HG02943 (cell line): ENCODE data around the gene OPCML.

Experiments
- ATAC-seq: cut with Tn5 transposase; IDR thresholded peaks from one replicate; pipeline ENCODE4 v1.9.1; 2021; ENCODE audit warnings: mild to moderate bottlenecking, low read depth, moderate library complexity; ENCODE audit not compliant: unreplicated experiment

Gene OPCML

GRCh38 chr11:132610791-132611190 lies 921.5 kb downstream of the OPCML start:
- ATAC-seq, result no peak

DNA sequence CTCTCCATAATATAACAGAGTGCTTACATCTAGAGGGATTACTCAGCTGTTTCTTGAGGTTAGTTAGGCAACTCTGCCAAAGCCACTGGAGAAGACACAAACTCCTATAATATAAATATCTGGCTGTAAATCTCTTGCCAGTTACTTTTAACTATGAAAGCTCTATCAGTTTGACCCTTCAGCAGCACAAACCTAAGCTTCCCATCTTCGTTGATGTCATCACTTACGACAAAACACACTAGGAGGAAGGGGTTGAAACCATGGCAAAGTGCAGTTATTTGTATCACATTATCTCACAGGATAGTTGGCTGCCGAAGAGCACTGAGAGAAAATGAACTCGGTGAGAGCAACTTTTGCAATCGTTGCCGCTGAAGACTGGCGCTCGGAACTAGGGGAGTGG lies 922.1 kb downstream of the OPCML start:
- ATAC-seq, result no peak

- ATAC-seq, result no peak
Observed at GRCh38 chr11:132607575-132607974, 924.7 kb downstream of the OPCML start.

- ATAC-seq, result no peak
Observed at GRCh38 chr11:132605825-132606570, 926.3 kb downstream of the OPCML start.

- no peak for ATAC-seq
Observed at GRCh38 chr11:132604431-132604830, 927.9 kb downstream of the OPCML start.

GRCh38 chr11:132601875-132602274 lies 930.4 kb downstream of the OPCML start:
- ATAC-seq, result no peak

DNA sequence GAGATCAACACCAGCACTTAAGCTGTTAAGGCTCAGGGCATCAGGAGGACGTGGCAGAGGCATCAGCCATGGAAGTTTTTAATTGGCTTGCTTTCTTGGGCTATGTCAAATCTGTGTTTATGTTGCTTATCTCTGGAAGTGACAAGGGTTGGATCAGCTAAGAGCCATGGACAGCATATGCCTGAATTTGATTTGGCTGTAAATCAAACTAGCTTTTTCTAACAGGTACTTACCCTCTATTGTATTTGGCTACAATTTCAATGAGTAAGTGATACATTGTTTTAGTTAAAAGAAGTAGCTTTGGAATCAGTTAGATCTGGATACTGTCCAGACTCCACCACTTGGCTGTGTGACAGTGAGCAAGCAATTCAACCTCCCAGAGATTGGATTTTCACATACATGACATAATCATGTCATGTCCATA lies 936.6 kb downstream of the OPCML start:
- no peak for ATAC-seq

DNA sequence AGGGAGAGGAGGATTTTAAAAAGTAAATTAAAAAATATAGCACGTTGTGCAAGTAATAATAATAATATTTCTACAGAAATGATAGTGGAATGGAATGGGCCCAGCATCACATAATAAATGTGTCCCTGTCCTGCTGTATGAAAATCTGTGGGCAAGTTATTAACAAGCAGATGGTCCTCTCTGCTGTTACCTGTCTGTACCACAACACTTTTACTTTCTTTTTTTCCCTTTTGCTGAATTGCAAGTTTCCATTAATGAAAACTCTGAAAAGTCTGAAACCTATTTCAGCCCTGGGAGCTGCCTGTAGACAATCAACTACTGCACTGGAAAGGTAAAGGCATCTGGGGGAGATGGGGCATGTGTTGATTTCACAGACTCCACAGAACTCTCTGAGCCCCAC lies 937.1 kb downstream of the OPCML start:
- no peak for ATAC-seq

DNA sequence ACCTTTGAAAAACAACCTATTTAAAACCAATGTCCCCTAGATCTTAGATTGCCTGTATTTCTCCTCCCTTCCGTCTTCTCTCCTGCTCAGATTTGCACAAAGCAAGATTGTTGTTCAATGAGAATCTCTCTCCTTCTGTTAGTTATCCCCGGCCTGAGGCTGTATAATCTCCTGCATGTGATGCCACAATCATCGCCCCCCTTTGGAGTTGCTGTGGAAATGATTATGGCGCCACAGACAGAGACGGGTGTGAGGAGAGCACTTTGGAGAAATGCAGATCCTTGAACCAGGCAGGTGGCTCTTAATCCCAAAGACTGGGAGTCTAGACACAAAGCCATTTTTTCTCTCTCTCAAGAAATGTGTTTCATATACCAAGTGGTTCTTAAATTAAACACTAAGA lies 941.3 kb downstream of the OPCML start:
- ATAC-seq, result no peak

DNA sequence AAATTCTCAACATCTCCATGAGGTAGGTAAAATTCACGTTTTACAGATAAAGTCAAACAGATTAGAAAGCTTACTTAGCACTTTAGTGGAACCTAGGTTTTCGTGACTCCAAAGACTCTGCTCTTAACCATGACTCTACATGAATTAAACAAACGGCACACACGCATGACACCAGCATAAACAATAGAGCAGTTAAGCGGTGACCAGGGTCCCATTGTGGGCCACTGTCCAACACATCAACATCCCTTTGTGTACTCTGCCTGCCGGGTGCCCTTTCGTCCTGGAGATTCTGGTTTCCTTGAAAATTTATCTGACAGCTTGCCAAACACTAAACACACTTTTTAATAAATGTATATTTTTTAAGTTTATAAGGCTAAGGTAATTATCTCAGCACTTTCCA lies 941.7 kb downstream of the OPCML start:
- no peak for ATAC-seq

GRCh38 chr11:132589791-132590190 lies 942.5 kb downstream of the OPCML start:
- ATAC-seq, result no peak

DNA sequence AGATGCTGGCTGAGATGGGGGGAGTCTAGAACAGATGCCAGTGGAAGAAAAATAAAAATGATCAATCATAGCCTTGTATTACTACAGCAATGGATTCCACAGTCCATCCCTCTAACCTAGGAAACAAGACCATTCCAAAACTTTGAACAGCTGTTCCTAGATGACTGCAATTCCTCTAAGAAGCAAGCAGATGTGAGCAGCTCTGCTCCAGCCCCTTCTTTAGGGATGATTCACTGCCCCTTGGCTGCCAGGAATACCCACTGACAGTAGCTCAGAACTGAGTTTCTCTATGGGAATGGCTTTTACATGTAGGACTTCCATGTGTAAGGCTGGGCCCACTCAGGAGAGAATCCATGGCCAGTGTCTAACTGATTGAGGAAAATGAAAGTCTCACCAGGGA lies 943.9 kb downstream of the OPCML start:
- no peak for ATAC-seq

DNA sequence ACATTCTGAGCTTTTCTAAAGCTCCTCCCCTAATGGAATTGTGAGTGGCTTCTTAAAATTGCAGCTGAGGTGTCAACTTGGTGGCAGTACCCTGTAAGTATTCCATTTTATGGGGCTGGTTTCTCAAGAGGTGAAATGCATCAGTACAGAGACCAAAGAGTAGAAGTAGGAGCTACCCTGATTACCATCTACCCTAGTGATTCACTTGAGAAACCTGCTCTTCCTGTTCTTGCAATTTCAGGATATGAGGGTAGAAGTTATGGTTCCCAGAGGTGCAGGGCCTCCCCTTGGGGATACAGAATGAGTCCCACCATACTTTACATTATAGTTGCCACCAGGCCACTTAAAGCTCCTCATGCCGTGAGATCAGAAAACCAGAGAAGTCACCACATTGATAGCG lies 944.6 kb downstream of the OPCML start:
- ATAC-seq, result no peak

DNA sequence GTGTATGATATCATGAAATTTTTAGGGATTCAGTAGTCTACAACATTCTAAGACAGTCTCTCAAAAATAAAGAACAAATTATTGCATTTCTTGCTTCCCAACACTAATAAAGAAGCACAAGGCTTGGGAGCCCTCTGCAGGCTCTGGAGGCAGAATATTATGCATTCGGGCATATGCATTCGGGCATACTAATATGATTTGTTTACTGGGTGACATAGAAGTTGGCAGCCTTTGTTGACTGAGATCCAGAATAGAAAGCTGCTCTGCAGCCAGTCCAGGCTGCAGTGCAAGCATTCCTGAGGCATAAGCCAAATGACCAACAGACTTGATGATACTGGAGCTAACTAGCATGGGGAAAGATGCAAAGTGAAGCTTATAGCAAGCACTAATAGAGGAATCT lies 945.5 kb downstream of the OPCML start:
- ATAC-seq, result no peak

DNA sequence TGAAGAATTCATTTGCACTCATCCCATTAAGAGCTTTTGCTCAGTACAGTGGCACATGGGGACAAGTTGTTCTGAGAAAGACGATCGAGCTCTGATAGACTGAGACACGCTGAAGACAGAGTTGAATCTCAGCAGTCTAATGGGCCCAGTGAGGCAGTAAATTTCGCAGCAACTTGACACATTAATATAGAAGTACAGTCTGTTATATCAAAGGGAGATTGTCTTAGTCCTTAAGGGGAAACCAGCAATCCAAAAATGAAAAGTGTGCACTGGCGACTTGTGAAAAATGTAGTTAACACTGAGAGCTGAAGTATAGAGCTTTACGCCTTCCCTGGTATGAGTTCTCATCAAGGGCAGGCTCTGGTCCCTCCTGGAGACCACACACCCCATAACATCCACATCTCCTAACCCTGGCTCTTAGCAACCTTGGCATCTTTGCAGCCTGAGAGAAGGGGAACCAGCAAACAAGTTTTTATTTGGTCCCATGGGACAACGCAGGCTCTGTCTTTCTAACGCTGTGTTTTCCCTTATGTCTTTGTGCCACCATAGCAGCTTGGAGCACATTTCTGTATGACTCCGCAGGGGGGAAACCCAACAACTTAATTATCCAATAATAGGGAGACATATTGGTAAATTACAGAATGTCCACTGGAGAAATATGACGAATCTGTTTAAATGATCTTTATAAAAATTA lies 952.5 kb downstream of the OPCML start:
- no peak for ATAC-seq

DNA sequence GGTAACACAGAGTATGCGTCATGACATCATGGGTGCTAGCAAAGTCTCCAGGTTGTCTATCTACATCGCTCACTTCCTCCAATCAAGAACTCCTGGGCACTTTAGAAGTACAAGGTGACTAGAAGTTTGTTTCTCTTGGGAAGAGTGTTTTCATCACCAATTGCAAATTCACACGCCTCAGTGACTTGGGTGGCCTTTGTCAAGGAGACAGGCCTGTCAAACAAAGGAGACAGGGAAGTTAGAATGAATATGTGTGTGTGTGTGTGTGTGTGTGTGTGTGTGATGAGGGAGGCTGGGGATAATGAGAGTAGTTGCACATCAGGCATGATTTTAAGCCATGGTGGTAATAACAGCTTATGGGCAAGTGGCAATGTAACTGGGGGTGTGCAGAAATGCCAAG lies 953.2 kb downstream of the OPCML start:
- ATAC-seq, result no peak

GRCh38 chr11:132578580-132578979 lies 953.7 kb downstream of the OPCML start:
- ATAC-seq, result no peak

GRCh38 chr11:132576706-132577105 lies 955.6 kb downstream of the OPCML start:
- ATAC-seq, result no peak

GRCh38 chr11:132564091-132564885 lies 968.0 kb downstream of the OPCML start:
- no peak for ATAC-seq

GRCh38 chr11:132563050-132563449 lies 969.3 kb downstream of the OPCML start:
- ATAC-seq, result no peak

GRCh38 chr11:132561937-132562336 lies 970.4 kb downstream of the OPCML start:
- no peak for ATAC-seq
